Calu3 (cell line): ENCODE measurements around the gene SRCIN1. TPM values are rescaled to one million over a fixed set of nuclear protein-coding genes. Genes with fewer than 3 reads are reported as not detected.

Experiments used
- BruUV-seq: library from RNA; stranded (reverse); fragments of 400-500 nt; replicated peaks from 2 replicates; lab custom pipeline; 2021; lab: Mats Ljungman, UMichigan
- CTCF ChIA-PET: fragments of 300-600 bp; sonication (Branson Sonifier 250); formaldehyde crosslinking; loops from one replicate; lab custom pipeline; 2022; ENCODE audit warnings: antibody characterized with exemption; lab: Charles Lee
- DNase-seq: peaks from one replicate; pipeline ENCODE4 v3.0.0; 2022
- H3K27ac Mint-ChIP-seq: one replicate; pipeline ENCODE4 v1.8.0; 2022; ENCODE audit warnings: mixed read lengths; ENCODE audit not compliant: unreplicated experiment
- H3K27me3 Mint-ChIP-seq: one replicate; pipeline ENCODE4 v1.8.0; 2022; ENCODE audit warnings: mixed read lengths; ENCODE audit not compliant: unreplicated experiment
- H3K36me3 Mint-ChIP-seq: one replicate; pipeline ENCODE4 v1.8.0; 2022; ENCODE audit warnings: mild to moderate bottlenecking, moderate library complexity, mixed read lengths; ENCODE audit not compliant: insufficient read depth, unreplicated experiment
- H3K4me1 Mint-ChIP-seq: one replicate; pipeline ENCODE4 v1.8.0; 2022; ENCODE audit warnings: mild to moderate bottlenecking, low read depth, mixed read lengths; ENCODE audit not compliant: unreplicated experiment
- H3K4me3 Mint-ChIP-seq: one replicate; pipeline ENCODE4 v1.8.0; 2022; ENCODE audit warnings: mild to moderate bottlenecking, low read depth, moderate library complexity, mixed read lengths; ENCODE audit not compliant: unreplicated experiment
- H3K9me3 Mint-ChIP-seq: one replicate; pipeline ENCODE4 v1.8.0; 2022; ENCODE audit warnings: low read depth, mixed read lengths; ENCODE audit not compliant: unreplicated experiment
- CTCF ChIP-seq: fragments of 200-600 bp; IDR thresholded peaks from one replicate; pipeline ENCODE4 v1.8.0; 2022; ENCODE audit warnings: antibody characterized with exemption; ENCODE audit not compliant: unreplicated experiment
- intact Hi-C: fragments of 100-400 bp; cut with micrococcal nuclease; formaldehyde crosslinking; loops from one replicate; pipeline ENCODE4 v1.10.0; 2022; ENCODE audit not compliant: unreplicated experiment
- total RNA-seq: library from RNA; stranded (reverse); gene quantifications from 2 replicates; pipeline ENCODE4 v1.2.3, GENCODE V29; 2022

Gene SRCIN1
- total RNA-seq, 1 experiment from 2014 or later = 46.7 TPM

DNA sequence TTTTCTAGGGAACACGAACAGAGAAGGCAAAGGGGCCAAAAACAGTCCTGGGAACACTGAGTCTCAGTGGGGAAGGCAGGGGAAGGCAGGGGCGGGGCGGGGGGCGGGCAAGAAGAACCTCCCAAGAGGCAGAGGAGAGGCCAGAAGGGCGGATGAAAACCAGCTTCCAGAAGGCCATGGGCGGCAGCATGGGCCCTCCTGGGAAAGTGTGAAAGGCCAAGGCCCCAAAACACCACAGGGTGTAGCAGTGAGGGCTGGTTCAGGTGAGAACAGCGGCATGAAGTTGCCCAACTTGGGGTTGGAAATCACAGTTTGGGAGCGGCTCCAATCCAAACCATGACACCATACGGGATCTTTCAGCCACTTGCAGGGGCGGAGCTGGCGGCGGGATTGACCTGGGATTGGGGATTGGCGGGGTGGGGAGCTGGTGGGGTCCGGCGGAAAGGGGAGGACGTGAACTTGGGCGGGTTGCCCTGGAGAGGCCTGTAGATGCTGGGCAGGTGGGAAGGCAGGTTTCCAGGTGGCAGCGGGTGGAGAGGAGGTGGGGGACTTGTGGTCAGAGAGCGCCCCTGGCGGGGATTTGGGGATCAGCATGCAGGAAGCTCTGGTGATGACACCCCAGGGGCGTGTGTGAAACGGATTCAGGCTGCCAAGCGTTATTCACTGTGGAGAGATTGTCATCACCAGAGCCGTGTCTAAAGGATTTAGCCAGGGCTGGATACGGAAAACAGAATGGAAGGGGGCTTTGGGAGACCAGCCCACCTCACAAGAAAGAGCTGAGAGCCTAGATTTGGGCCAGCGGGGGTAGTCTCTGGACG lies 96.6 kb downstream of the SRCIN1 start:
- intact Hi-C loops = loop anchor here (5.0 kb wide), 1 partner anchor 73 kb away; no protein-coding TSS in a partner anchor
- Mint-ChIP-seq H3K4me1 (no peaks in the 10 kb centered on the region), H3K27ac (peak overlapping the region; percentile 11), H3K36me3 (peaks cover 37% of the 10 kb centered on the region), H3K27me3 (no peaks in the 10 kb centered on the region), H3K9me3 (no peaks in the 10 kb centered on the region), H3K4me3 (no peak overlapping the region)
- DNase-seq = peak; percentile 52
- peak; percentile 62 for TF ChIP-seq CTCF
- CTCF ChIA-PET = interaction anchor here (0.6 kb wide), 1 partner anchor 1243 kb away, joined by 5 read pairs; no protein-coding TSS in a partner anchor
- no TSS peak for BruUV-seq

DNA sequence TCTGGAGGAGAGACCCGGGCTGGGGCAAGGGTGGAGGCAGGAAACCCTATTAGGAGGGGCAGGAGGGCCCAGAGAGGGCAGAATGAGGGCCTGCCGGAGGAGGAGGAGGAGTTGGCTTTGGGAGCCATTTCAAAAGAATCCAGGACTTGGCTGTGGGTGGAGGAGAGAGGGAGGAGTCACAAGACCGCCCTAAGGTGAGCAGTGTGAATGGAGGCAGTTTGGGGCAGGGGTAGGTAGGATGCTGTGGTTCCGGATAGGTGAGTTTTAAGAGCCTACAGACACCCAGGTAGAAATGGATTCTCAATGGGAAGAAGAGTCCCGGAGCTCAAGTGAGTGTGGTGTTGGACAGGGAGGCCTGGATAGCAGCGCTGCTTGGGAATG lies 97.2 kb downstream of the SRCIN1 start:
- no peak for TF ChIP-seq CTCF
- Mint-ChIP-seq H3K27ac (peak overlapping the region; percentile 11), H3K27me3 (no peaks in the 10 kb centered on the region), H3K9me3 (no peaks in the 10 kb centered on the region), H3K4me1 (no peaks in the 10 kb centered on the region), H3K36me3 (peaks cover 43% of the 10 kb centered on the region), H3K4me3 (no peak overlapping the region)
- DNase-seq = no peak
- CTCF ChIA-PET = interaction anchor here (0.6 to 1.6 kb wide), 4 partner anchors 78 to 827 kb away, joined by 3 to 4 read pairs (median 4); no protein-coding TSS in a partner anchor
- intact Hi-C loops = loop anchor here (5.0 kb wide), 1 partner anchor 74 kb away; no protein-coding TSS in a partner anchor
- no TSS peak for BruUV-seq

DNA sequence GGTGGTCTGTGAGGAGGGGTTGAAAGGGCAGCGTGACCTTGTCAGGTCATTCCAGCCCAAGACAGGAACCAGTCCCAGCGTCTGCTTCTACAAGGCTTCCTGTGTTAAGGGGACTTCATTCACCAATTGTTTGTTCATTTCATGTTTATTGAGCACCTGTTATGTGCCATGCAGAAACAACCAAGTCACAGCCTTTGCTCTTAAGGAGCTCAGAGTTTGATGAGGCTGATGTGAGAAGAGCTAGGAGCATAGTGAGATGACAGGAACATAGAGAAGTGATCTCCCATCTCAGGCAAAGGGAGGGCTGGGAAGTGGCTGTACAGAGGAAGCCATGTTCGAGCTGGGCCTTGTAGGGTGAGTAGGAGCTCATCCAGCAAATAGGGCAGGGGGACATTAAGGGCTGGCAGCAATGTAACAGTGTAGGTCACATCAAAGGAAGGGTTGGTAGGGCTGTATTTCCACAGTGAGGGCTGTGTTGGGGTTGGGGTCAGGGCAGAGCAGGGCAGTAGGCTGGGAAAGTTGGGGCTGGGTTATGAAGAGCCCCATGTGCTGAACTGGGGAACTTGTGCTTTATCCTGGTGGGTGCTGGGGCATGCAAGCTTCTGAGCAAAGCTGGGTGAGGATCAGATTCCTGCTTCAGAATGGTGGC lies 97.7 kb downstream of the SRCIN1 start:
- H3K4me3 Mint-ChIP-seq = no peak overlapping the region
- H3K27ac Mint-ChIP-seq = peak overlapping the region; percentile 11
- intact Hi-C loops = loop anchor here (5.0 kb wide), 1 partner anchor 74 kb away; no protein-coding TSS in a partner anchor
- TF ChIP-seq CTCF = no peak
- H3K36me3 Mint-ChIP-seq = peaks cover 47% of the 10 kb centered on the region
- no peaks in the 10 kb centered on the region for H3K9me3 Mint-ChIP-seq
- DNase-seq = no peak
- H3K4me1 Mint-ChIP-seq = no peaks in the 10 kb centered on the region
- BruUV-seq = no TSS peak
- no peaks in the 10 kb centered on the region for H3K27me3 Mint-ChIP-seq
- CTCF ChIA-PET = interaction anchor here (0.6 to 1.6 kb wide), 4 partner anchors 78 to 827 kb away, joined by 3 to 4 read pairs (median 4); no protein-coding TSS in a partner anchor

DNA sequence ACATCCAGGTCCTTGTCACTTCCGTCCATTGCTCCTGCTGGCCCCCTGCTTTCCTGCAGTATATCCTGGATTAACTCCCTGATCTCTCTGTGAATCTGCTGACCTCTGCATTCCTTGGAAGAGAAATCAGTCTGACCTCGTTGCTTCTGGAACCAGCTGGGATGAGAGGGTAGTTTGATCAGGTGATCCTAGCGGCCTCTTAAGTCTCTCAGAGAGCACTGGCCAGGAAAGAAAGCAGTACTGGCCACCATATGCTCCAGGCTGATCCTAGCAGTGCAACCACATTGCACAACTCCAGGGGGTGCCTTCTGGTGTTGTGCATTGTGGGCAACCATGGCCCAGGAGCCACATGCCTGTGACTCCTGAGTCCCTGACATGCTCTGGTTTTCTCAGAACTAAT lies 98.3 kb downstream of the SRCIN1 start:
- DNase-seq = no peak
- Mint-ChIP-seq H3K4me1 (no peaks in the 10 kb centered on the region), H3K27me3 (no peaks in the 10 kb centered on the region), H3K36me3 (peaks cover 50% of the 10 kb centered on the region), H3K9me3 (no peaks in the 10 kb centered on the region), H3K4me3 (no peak overlapping the region), H3K27ac (no peak overlapping the region)
- intact Hi-C loops = loop anchor here (5.0 kb wide), 1 partner anchor 75 kb away; no protein-coding TSS in a partner anchor
- CTCF ChIA-PET = interaction anchor here (1.1 to 1.6 kb wide), 2 partner anchors 84 to 155 kb away, joined by 3 to 4 read pairs; no protein-coding TSS in a partner anchor
- no peak for TF ChIP-seq CTCF
- no TSS peak for BruUV-seq
